SK-N-SH (cell line): ENCODE measurements around the gene HMGB1.

Experiments
- CTCF ChIP-seq: fragments of 200-600 bp; sonication (generic); IDR thresholded peaks from 2 replicates; pipeline ENCODE4 v1.6.1; 2017; ENCODE audit warnings: antibody characterized with exemption, mild to moderate bottlenecking, moderate library complexity
- ELF1 ChIP-seq: IDR thresholded peaks from 2 replicates; pipeline ENCODE4 v1.4.0; 2012
- JUND ChIP-seq: IDR thresholded peaks from 2 replicates; pipeline ENCODE4 v1.4.0; 2012
- PBX3 ChIP-seq: IDR thresholded peaks from 2 replicates; pipeline ENCODE4; 2012
- POLR2AphosphoS5 ChIP-seq: IDR thresholded peaks from 2 replicates; pipeline ENCODE4 v1.6.1; 2012; ENCODE audit warnings: low read depth, low read length
- RAD21 ChIP-seq: IDR thresholded peaks from 2 replicates; pipeline ENCODE4 v1.6.1; 2012; ENCODE audit warnings: mild to moderate bottlenecking, low read length
- REST ChIP-seq: IDR thresholded peaks from 2 replicates; pipeline ENCODE4 v1.6.1; 2012; ENCODE audit warnings: mild to moderate bottlenecking, low read depth, low read length, moderate library complexity
- RFX5 ChIP-seq: IDR thresholded peaks from 2 replicates; pipeline ENCODE4 v1.6.1; 2012; ENCODE audit warnings: mild to moderate bottlenecking, improper control_type of control experiment, low read length
- SMC3 ChIP-seq: IDR thresholded peaks from 2 replicates; pipeline ENCODE4 v1.6.1; 2012; ENCODE audit warnings: low read depth, low read length, improper control_type of control experiment

GRCh38 chr13:30493658-30494381 lies 28.1 kb upstream of the HMGB1 start:
- no peak for TF ChIP-seq CTCF
- no peak for TF ChIP-seq SMC3
- TF ChIP-seq RAD21: no peak
- TF ChIP-seq PBX3: no peak
- no peak for TF ChIP-seq JUND
- no peak for TF ChIP-seq REST
- TF ChIP-seq ELF1: no peak
- no peak for TF ChIP-seq POLR2AphosphoS5
- no peak for TF ChIP-seq RFX5
